ENCODE data around the gene RPS21. TPM values are rescaled to one million over a fixed set of nuclear protein-coding genes. Genes with fewer than 3 reads are reported as not detected.
A peak's percentile ranks its signal among the peaks of the same experiment; 100 is the strongest.

RPS21 gene
- total and polyA plus RNA-seq, 2 experiments from 2014 or later = 639 to 1,039 TPM

DNA sequence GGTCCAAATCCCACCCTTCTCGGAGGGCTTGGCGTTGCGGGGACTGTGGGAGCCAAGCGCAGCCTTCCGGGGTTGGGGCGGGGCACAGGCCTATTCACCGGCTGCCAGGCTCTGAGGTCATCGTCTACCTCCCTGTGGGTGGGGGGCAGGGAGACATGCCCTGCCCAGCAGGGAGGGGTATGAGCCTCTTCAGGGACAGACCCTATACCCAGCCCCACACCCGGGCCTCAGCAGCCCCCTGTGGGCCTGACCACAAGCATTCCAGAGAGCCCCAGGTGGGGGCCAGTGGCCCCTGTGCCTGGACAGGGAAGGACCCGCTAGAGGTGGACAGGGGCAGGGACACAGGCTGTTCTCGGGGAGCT lies 31.4 kb upstream of the RPS21 start:
- Histone ChIP-seq H3K9me2 (ENCODE audit: insufficient read depth) (no peaks in the 10 kb centered on the region), H4K20me1 (ENCODE audit: insufficient read depth) (no peaks in the 10 kb centered on the region), H3K4me1 (ENCODE audit: insufficient read depth) (peaks cover 33% of the 10 kb centered on the region), H3K9me3 (ENCODE audit: low read depth) (no peaks in the 10 kb centered on the region), H3F3A (ENCODE audit: insufficient read depth) (no peaks in the 10 kb centered on the region), H3K79me2 (ENCODE audit: insufficient read depth) (no peaks in the 10 kb centered on the region), H3K36me3 (ENCODE audit: low read depth) (no peaks in the 10 kb centered on the region), H3K27me3 (replicated peaks; ENCODE audit: insufficient read depth) (no peaks in the 10 kb centered on the region), H3K4me2 (ENCODE audit: unreplicated experiment) (no peak overlapping the region), H3K9ac (no peak overlapping the region), H2AFZ (peak overlapping the region; percentile 13; the same call in 1 of the 2 replicates), H3K27ac (no peak overlapping the region), H3K4me3 (no peak overlapping the region)
- DNase-seq = peak; percentile 71
- WGBS, 2 experiments (ENCODE audit: low coverage in 1 of 2, low lambda C conversion rate in 2 of 2, missing lambda C conversion rate in 2 of 2) = 8 to 17% methylated on average over 7 to 11 of the region's 11 CpGs
- in situ Hi-C loops (cut with MboI) = no loop called here
- TF ChIP-seq EZH2 (IDR thresholded peaks at IDR 0.05; ENCODE audit: insufficient read depth, poor library complexity, severe bottlenecking) (no peak), EZH2phosphoT487 (IDR thresholded peaks at IDR 0.05; ENCODE audit: insufficient read depth, low read depth) (no peak)

DNA sequence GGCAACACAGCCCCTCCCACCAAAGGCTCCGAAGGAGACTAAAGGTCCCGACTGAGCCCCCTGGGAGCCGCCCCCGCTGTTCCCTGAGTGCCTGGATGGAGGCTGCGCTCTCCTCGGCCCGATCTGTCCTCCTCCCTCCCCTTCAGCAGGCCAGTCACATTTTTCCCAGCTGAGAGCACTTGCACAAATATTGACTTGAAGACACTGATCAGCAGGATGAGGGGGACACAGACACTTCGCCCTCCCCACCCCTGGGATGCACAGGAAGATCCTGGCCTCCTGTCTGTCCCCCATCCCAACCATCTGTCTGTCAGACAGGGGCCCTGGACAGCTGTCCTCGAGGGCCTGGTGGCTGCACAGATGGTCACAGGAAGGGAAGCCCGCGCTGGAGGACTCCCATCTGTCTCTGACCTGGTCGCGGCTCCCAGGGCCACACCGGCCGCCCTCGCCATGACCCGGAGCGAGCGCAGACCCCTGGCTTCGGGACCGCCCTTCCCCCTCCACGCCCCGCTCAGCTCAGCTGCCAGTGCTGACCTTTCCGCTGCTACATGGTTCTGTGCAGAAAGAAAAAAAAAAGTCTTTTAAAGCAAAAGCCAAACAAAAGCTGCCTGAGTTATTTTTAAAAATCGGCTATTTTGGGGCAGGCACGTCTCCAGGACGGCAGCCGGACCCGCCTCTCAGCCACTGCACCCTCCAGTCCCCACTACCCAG lies 30.9 kb upstream of the RPS21 start:
- Histone ChIP-seq H3K4me3 (no peak overlapping the region), H3K27ac (no peak overlapping the region), H3K9ac (no peak overlapping the region), H3K9me2 (ENCODE audit: insufficient read depth) (no peaks in the 10 kb centered on the region), H3F3A (ENCODE audit: insufficient read depth) (no peaks in the 10 kb centered on the region), H2AFZ (peak overlapping the region; percentile 13; the same call in 1 of the 2 replicates), H3K9me3 (ENCODE audit: low read depth) (no peaks in the 10 kb centered on the region), H3K4me2 (ENCODE audit: unreplicated experiment) (no peak overlapping the region), H4K20me1 (ENCODE audit: insufficient read depth) (no peaks in the 10 kb centered on the region), H3K4me1 (ENCODE audit: insufficient read depth) (peaks cover 33% of the 10 kb centered on the region), H3K36me3 (ENCODE audit: low read depth) (no peaks in the 10 kb centered on the region), H3K27me3 (replicated peaks; ENCODE audit: insufficient read depth) (no peaks in the 10 kb centered on the region), H3K79me2 (ENCODE audit: insufficient read depth) (no peaks in the 10 kb centered on the region)
- in situ Hi-C loops (cut with MboI) = no loop called here
- TF ChIP-seq EZH2phosphoT487 (IDR thresholded peaks at IDR 0.05; ENCODE audit: insufficient read depth, low read depth) (no peak), EZH2 (IDR thresholded peaks at IDR 0.05; ENCODE audit: insufficient read depth, poor library complexity, severe bottlenecking) (no peak)
- peak; percentile 46 for DNase-seq
- 19% methylated on average over 28 to 29 of the region's 29 CpGs for WGBS, 2 experiments (ENCODE audit: low coverage in 1 of 2, low lambda C conversion rate in 2 of 2, missing lambda C conversion rate in 2 of 2)

DNA sequence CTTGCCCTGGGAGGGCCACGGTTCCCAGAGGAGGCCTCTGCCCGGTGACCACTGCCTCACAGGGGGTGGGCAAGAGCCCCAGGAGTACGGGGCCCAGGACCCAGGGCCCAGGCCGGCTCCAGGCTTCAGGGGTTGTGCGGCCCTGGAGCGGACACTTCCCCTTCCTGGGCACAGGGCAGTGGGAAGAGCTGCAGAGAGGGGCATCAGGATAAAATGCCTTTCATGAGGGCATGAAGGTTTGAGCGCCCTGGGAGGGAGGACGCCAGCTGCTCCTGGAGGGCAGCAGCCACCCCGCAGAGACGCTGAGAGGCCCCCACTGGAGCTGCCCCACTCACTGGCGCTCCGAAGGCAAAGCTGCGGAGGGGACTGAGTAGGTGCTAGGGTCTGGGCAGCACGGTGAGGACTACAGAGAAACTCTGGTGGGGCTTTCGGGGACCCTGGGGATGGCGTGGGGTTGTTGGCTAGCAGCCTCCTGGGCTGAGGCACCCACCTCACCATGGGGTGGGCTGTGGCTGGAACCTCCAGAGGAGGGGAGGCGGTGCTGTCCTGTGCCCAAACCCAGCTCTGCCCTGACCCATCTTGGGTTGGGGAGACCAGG lies 30.2 kb upstream of the RPS21 start:
- in situ Hi-C loops (cut with MboI) = no loop called here
- Histone ChIP-seq H3K36me3 (ENCODE audit: low read depth) (no peaks in the 10 kb centered on the region), H3K9ac (no peak overlapping the region), H3K9me2 (ENCODE audit: insufficient read depth) (no peaks in the 10 kb centered on the region), H3K79me2 (ENCODE audit: insufficient read depth) (no peaks in the 10 kb centered on the region), H3K27me3 (replicated peaks; ENCODE audit: insufficient read depth) (no peaks in the 10 kb centered on the region), H4K20me1 (ENCODE audit: insufficient read depth) (no peaks in the 10 kb centered on the region), H3K4me2 (ENCODE audit: unreplicated experiment) (peak overlapping the region; percentile 14), H3K4me3 (no peak overlapping the region), H2AFZ (no peak overlapping the region), H3K27ac (no peak overlapping the region), H3K4me1 (ENCODE audit: insufficient read depth) (peaks cover 33% of the 10 kb centered on the region), H3K9me3 (ENCODE audit: low read depth) (no peaks in the 10 kb centered on the region), H3F3A (ENCODE audit: insufficient read depth) (no peaks in the 10 kb centered on the region)
- TF ChIP-seq EZH2phosphoT487 (IDR thresholded peaks at IDR 0.05; ENCODE audit: insufficient read depth, low read depth) = no peak
- TF ChIP-seq EZH2 (IDR thresholded peaks at IDR 0.05; ENCODE audit: insufficient read depth, poor library complexity, severe bottlenecking) = no peak
- 45 to 52% methylated on average over 16 to 17 of the region's 17 CpGs for WGBS, 2 experiments (ENCODE audit: low coverage in 1 of 2, low lambda C conversion rate in 2 of 2, missing lambda C conversion rate in 2 of 2)
- DNase-seq = no peak

DNA sequence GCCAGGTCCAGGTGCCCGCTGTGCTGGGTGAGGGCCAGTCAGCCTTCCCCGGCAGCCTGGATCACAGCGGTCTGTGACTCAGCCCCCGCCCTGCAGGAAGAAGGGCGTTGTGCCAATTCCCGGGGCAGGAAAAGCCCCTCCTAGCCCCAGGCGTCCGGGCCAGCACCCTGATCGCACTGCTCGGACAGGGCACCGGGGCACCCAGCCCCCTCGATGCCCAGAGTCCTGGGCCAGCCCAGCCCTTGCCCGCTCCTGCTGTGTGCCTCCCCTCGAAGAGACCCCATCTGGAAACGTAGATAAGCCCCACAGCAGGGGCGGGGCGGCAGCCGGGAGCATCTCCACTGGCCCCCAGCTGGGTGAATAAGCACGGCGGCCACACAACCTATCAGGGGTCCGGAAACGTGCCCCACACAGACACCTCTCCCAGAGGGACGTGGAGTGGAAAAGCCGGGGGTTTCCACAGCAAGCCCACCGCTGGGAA lies 29.7 kb upstream of the RPS21 start:
- no peaks in the 10 kb centered on the region for H3K27me3 ChIP-seq (replicated peaks; ENCODE audit: insufficient read depth)
- no peak overlapping the region; the same call in 1 of the 2 replicates for H3K4me3 ChIP-seq
- DNase-seq = peak; percentile 90
- H2AFZ ChIP-seq = no peak overlapping the region
- no peaks in the 10 kb centered on the region for H3F3A ChIP-seq (ENCODE audit: insufficient read depth)
- no peaks in the 10 kb centered on the region for H3K79me2 ChIP-seq (ENCODE audit: insufficient read depth)
- H3K9me2 ChIP-seq (ENCODE audit: insufficient read depth) = no peaks in the 10 kb centered on the region
- no peaks in the 10 kb centered on the region for H3K9me3 ChIP-seq (ENCODE audit: low read depth)
- WGBS, 2 experiments (ENCODE audit: low coverage in 1 of 2, low lambda C conversion rate in 2 of 2, missing lambda C conversion rate in 2 of 2) = 22 to 24% methylated on average over 21 to 23 of the region's 25 CpGs
- no peaks in the 10 kb centered on the region for H4K20me1 ChIP-seq (ENCODE audit: insufficient read depth)
- H3K36me3 ChIP-seq (ENCODE audit: low read depth) = no peaks in the 10 kb centered on the region
- H3K4me1 ChIP-seq (ENCODE audit: insufficient read depth) = peaks cover 33% of the 10 kb centered on the region
- no peak overlapping the region for H3K9ac ChIP-seq
- H3K27ac ChIP-seq = no peak overlapping the region
- TF ChIP-seq EZH2phosphoT487 (IDR thresholded peaks at IDR 0.05; ENCODE audit: insufficient read depth, low read depth) (no peak), EZH2 (IDR thresholded peaks at IDR 0.05; ENCODE audit: insufficient read depth, poor library complexity, severe bottlenecking) (no peak)
- peak overlapping the region; percentile 14 for H3K4me2 ChIP-seq (ENCODE audit: unreplicated experiment)
- in situ Hi-C loops (cut with MboI) = no loop called here

All from GM23248 (cell line).